Measurements from ENCODE around the gene PALS2. TPM values are rescaled to one million over a fixed set of nuclear protein-coding genes. Genes with fewer than 3 reads are reported as not detected.
A peak's percentile ranks its signal among the peaks of the same experiment; 100 is the strongest.

The PALS2 gene, protein sequence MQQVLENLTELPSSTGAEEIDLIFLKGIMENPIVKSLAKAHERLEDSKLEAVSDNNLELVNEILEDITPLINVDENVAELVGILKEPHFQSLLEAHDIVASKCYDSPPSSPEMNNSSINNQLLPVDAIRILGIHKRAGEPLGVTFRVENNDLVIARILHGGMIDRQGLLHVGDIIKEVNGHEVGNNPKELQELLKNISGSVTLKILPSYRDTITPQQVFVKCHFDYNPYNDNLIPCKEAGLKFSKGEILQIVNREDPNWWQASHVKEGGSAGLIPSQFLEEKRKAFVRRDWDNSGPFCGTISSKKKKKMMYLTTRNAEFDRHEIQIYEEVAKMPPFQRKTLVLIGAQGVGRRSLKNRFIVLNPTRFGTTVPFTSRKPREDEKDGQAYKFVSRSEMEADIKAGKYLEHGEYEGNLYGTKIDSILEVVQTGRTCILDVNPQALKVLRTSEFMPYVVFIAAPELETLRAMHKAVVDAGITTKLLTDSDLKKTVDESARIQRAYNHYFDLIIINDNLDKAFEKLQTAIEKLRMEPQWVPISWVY
- 34.0 and 35.7 TPM in 2 replicates for total RNA-seq (2014; rRNA removed; shearing (Covaris generic))
- 11.5 and 14.0 TPM in 2 replicates for polyA plus RNA-seq (2015; cell fraction: cytosol; rRNA removed)
- 9.0 and 14.0 TPM in 2 replicates for polyA plus RNA-seq (2015; cell fraction: nucleus; rRNA removed)

DNA sequence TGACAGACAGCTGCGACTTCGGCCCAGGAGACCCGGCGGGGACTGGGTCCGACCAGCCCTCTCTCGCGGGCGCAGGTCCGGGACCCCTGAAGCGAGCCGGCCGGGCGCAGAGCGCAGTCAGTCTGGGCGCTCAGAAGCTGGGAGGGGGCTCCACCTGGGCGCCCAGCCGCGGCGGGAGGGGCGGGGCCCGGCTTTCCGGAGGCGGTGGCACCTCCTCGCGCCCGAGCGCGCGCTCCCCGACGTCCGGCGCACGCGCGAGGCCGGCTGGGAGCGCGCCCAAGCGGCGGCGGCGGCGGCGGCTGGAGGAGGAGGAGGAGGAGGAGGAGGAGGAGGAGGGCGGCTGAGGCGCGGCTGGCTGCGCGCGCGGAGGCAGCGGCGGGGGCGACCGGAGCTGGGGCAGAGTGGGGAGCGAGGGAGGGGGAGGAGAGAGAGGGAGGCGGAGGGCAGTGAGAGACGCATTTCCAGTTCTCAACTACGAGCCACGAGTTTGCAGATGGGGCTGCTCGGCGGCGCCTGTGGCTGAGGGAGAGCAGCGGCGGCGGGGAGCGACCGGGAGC is at the start of gene PALS2:
Gene PALS2 (plus strand): TSS at position 456 of the 557 bp plus-strand sequence. CDS start 50,216 bp downstream, outside the sequence.
- peak; percentile 77 for DNase-seq (ENCODE audit: low read depth, low spot score)
- in situ Hi-C loops (cut with HindIII; ENCODE audit: low pct_unique_long_range_greater_than_20kb, low sequenced_read_pairs): no loop called here

GRCh38 chr7:24531255-24531654 is 42.0 kb upstream of the PALS2 start:
- in situ Hi-C loops (cut with HindIII; ENCODE audit: low pct_unique_long_range_greater_than_20kb, low sequenced_read_pairs): no loop called here
- DNase-seq (ENCODE audit: low read depth, low spot score): no peak

- no peak for DNase-seq (ENCODE audit: low read depth, low spot score)
- in situ Hi-C loops (cut with HindIII; ENCODE audit: low pct_unique_long_range_greater_than_20kb, low sequenced_read_pairs): no loop called here
Observed at GRCh38 chr7:24536682-24537081, 36.6 kb upstream of the PALS2 start.

DNA sequence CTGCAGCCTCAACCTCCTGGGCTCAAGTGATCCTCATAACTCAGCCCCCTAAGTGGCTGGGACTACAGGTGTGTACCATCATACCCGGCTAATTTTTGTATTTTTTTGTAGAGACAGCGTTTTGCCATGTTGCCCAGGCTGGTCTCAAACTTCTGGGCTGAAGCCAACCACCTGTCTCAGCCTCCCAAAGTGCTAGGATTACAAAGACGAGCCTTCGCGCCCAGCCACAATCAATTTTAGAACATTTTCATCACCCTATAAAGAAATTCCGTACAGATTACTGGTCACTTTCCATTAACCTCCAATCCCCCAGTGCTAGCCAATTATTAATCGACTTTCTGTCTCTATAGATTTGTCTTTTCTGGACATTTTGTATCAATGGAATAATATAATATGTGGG is 32.3 kb upstream of the PALS2 start:
- DNase-seq (ENCODE audit: low read depth, low spot score): no peak
- in situ Hi-C loops (cut with HindIII; ENCODE audit: low pct_unique_long_range_greater_than_20kb, low sequenced_read_pairs): no loop called here

GRCh38 chr7:24545215-24545614 is 28.0 kb upstream of the PALS2 start:
- no peak for DNase-seq (ENCODE audit: low read depth, low spot score)
- in situ Hi-C loops (cut with HindIII; ENCODE audit: low pct_unique_long_range_greater_than_20kb, low sequenced_read_pairs): no loop called here

DNA sequence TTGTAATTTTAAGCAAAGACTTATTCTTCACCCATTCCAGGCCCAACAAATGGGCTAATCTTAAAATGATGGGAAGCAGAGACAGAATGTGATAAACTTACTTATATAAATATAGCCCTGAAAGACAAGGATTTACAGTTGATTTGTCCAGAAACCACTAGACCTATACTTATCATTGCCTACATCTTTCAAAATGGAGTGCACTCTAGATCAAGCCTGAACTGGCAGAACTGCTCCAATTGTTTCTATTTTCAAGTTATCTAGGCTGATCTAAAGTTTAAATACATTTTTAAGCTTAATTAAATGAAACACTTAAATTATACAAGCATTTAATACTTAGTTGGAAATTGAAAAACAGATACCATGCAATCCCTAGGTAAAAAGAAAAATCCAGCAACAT is 24.9 kb upstream of the PALS2 start:
- in situ Hi-C loops (cut with HindIII; ENCODE audit: low pct_unique_long_range_greater_than_20kb, low sequenced_read_pairs): no loop called here
- no peak for DNase-seq (ENCODE audit: low read depth, low spot score)

DNA sequence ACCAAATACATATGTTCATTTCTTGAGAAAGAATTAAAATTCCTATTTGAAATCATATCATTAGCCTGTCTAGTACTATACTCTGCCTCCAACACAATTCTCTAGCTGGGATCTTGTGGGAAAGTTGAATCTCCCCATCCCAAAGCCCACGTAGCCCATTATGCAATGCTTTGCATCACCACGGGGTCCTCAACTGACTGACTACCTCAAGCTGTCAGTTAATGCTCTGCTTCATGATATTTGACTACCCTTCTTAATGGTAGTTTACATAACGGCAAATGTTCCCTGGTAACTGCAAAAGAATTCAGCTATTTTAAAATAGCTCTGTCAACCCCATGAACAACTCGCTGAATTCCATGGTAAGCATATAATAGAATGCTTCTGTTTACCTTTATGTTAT is 23.3 kb upstream of the PALS2 start:
- in situ Hi-C loops (cut with HindIII; ENCODE audit: low pct_unique_long_range_greater_than_20kb, low sequenced_read_pairs): no loop called here
- DNase-seq (ENCODE audit: low read depth, low spot score): no peak

DNA sequence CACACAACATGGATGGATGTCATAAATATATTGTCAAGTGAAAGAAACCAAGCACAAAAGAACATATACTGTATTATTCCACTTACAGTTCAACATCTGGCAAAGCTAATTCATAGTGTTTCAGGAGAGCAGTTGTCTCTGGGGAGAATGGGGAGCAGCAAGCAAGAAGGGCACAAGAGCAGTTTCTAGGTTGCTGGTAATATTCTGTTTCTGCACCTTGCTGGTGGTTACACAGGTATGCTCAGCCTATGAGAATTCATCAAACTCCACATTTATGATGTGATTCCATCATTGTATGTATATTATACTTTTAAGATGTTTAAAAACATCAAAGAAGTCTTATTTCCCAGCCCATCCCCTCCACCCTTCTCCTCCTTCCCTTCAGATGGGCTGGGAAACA is 18.1 kb upstream of the PALS2 start:
- no peak for DNase-seq (ENCODE audit: low read depth, low spot score)
- in situ Hi-C loops (cut with HindIII; ENCODE audit: low pct_unique_long_range_greater_than_20kb, low sequenced_read_pairs): no loop called here

DNA sequence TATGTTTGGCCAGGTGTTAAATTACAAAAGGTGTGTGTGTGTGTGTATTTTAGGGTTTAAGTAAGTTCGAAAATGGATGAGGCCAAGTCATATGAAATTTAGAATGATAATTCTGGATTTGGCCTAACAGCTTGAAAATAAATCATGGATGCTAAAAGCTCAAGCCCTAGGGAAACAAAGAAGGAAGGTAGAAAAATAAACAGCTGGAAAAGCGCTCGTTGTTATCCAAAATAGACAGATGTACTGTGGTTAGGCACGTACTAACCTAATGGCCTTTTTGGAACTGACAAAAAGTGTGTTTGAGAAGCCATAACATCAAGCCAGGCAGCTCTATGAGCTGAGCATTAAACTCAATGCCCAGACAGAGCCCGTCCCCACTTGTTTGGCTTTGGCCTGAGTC is 17.5 kb upstream of the PALS2 start:
- in situ Hi-C loops (cut with HindIII; ENCODE audit: low pct_unique_long_range_greater_than_20kb, low sequenced_read_pairs): no loop called here
- no peak for DNase-seq (ENCODE audit: low read depth, low spot score)

GRCh38 chr7:24560772-24561171 is 12.5 kb upstream of the PALS2 start:
- no peak for DNase-seq (ENCODE audit: low read depth, low spot score)
- in situ Hi-C loops (cut with HindIII; ENCODE audit: low pct_unique_long_range_greater_than_20kb, low sequenced_read_pairs): no loop called here

- DNase-seq (ENCODE audit: low read depth, low spot score): no peak
- in situ Hi-C loops (cut with HindIII; ENCODE audit: low pct_unique_long_range_greater_than_20kb, low sequenced_read_pairs): no loop called here
Observed at GRCh38 chr7:24566274-24566673, 7.0 kb upstream of the PALS2 start.

- in situ Hi-C loops (cut with HindIII; ENCODE audit: low pct_unique_long_range_greater_than_20kb, low sequenced_read_pairs): no loop called here
- no peak for DNase-seq (ENCODE audit: low read depth, low spot score)
Observed at GRCh38 chr7:24570983-24571382, 2.3 kb upstream of the PALS2 start.

DNA sequence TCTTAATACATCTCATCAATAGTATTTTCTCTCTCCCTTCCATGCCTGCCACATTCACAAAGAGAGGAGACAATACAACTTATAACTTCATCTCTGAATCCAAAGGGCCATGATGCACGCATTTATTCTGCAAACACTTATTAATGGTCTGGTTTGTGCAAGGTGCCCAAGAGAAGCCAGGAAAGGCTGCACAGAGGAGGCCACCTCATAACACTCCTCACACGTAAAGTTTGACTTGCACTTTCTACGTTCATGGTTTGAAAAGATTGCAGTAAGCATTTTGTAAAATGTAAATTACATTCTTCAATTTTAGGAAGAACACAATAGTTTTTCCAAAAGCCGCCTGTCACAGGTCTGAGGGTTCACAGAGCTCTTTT is 1.2 kb upstream of the PALS2 start:
- in situ Hi-C loops (cut with HindIII; ENCODE audit: low pct_unique_long_range_greater_than_20kb, low sequenced_read_pairs): no loop called here
- no peak for DNase-seq (ENCODE audit: low read depth, low spot score)

GRCh38 chr7:24572393-24572996 is 757 bp upstream of the PALS2 start:
- peak; percentile 55 for DNase-seq (ENCODE audit: low read depth, low spot score)
- in situ Hi-C loops (cut with HindIII; ENCODE audit: low pct_unique_long_range_greater_than_20kb, low sequenced_read_pairs): no loop called here

- in situ Hi-C loops (cut with HindIII; ENCODE audit: low pct_unique_long_range_greater_than_20kb, low sequenced_read_pairs): no loop called here
- peak; percentile 55 for DNase-seq (ENCODE audit: low read depth, low spot score)
Observed at GRCh38 chr7:24573554-24574338, 494 bp downstream of the PALS2 start.

DNA sequence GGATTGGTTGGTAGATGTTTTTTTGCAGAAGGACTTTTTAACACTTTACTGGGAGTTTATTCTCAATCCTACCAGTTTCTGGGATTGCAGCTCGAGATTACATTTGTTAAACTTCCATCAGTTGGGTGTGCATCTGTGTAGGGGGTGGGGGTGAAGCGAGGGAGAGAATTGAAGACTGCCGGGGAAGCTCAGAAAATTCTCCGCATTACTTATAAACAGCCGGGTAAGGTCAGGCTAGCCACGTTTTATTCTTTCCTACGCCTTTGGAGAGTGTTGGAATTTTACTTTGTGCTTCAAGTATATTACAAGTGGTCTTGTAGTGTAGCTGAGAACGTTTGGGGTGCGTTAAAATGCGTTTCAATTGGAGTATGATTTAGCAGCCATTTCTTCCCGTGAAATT is 1.1 kb downstream of the PALS2 start:
- in situ Hi-C loops (cut with HindIII; ENCODE audit: low pct_unique_long_range_greater_than_20kb, low sequenced_read_pairs): no loop called here
- no peak for DNase-seq (ENCODE audit: low read depth, low spot score)

DNA sequence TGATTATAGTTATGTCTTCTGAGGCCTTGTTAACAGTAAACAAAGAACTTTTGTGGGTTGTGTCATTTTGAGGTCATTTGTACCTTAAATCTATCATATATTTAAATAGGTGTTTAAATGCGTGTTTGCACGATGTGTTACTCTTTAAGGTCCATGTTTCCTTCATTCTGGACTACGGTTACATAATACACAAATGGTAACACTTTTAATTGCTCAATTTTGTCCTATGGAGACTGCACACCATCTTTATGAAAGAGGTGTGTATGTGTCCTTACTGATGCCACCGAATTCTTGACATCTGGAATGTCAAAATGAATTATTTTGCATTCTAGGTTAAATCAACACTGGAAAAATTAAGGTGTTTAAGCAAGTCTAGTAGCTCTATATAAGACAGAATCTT is 1.7 kb downstream of the PALS2 start:
- DNase-seq (ENCODE audit: low read depth, low spot score): no peak
- in situ Hi-C loops (cut with HindIII; ENCODE audit: low pct_unique_long_range_greater_than_20kb, low sequenced_read_pairs): no loop called here

All from SK-MEL-5 (cell line).